ENCODE data around the gene ZNF699. TPM values are rescaled to one million over a fixed set of nuclear protein-coding genes. Genes with fewer than 3 reads are reported as not detected.
"Not testable (repeated sequence)": the region's sequence is repeated elsewhere in the genome, so short reads cannot be mapped to it uniquely, and the experiment has no call there.

Gene ZNF699
- total RNA-seq: 12.8 TPM

DNA sequence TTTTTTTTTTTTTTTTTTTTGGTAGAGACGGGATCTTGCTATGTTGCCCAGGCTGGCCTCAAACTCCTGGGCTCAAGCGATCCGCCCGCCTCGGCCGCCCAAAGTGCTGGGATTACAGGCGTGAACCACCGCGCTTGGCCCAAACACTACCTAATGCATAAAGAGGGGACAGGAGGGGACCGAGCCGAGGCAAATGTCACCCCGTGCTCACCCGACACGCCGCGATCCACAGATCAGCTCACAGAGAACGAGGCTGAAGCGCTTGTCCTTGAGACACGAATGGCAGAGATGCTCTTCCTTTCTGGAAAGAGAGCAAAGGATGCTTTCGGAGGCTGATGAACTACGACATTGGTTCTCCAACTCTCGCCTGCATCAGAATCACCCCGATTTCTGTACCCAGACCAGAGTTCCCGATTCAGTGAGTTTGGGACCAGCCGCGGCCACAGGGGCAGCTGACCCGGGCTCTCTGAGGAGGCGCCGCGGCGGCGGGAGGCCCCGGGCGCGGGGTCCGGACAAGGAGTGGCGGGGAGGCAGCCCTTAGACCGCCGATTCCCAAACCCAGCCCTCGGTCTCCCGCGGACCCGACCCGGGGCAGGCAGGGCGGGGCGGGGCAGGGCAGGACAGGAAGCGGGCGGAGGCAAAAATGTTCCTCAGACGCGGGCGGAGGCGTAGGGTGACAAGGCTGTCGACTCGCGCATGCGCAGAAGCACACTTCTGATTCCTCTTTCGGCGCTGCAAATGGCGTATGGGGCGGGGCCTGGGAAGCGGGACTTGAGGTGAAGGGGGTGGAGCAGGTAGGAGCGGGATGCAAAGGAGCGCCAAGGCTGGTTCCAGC, at the start of gene ZNF699:
Gene ZNF699, minus strand, starts transcription at position 700 of the 835 bp plus-strand sequence. CDS start 4,719 bp downstream, outside the sequence.
- peak; percentile 97 for DNase-seq

DNA sequence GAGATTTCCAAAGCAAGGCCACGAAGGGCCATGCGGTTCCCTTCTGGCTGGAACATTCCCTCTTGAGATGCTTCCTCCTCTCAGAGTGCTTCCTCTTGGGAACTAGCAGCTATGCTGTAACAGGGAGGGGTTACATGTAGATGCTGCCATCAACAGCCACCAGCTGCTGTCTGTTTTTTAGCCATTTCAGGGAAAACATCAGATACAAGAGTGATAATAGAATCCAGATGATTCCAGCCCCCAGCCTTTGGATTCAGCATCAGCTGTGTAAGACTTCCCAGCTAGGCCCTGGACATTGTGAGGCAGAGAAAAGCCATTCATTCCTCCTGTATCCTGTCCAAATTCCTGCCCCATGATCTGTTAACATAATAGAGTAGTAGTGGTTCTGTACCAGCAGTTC, 45.0 kb upstream of the ZNF699 start:
- no peak for DNase-seq

DNA sequence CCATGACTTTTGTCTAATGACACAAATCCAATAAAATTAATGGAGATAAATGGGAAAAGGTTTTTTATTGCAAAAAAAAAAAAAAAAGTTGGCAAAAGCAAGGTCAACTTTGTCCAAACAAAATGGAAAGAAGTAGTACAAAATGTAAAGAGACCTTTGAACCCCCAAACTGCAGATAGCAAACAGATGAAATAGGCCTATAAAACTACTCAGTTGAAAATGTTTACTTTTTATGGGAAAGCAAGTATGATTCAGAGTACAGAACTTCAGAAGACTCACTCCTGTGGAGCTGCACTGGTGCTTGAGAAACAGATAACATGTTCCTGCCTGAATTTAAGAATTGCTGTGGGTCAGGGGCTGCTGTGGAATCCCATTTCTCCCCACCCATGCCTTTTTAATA, 43.4 kb upstream of the ZNF699 start:
- DNase-seq: no peak

DNA sequence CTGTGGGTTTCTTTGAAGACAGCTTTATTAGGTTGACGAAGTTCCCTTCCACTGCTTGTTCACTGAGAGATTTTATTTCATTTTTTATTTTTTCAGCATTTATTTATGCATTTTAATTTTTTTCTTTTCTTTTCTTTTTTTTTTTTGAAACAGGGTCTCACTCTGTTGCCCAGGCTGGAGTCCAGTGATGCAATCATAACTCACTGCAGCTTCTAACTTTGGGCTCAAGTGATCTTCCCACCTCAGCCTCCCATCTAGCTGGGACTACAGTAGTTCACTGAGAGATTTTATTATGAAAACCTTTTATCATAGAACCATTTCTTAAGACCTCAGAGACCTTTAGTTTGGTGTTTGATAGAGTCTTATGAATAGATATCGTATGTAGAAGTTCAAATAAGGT, 42.9 kb upstream of the ZNF699 start:
- no peak for DNase-seq

DNA sequence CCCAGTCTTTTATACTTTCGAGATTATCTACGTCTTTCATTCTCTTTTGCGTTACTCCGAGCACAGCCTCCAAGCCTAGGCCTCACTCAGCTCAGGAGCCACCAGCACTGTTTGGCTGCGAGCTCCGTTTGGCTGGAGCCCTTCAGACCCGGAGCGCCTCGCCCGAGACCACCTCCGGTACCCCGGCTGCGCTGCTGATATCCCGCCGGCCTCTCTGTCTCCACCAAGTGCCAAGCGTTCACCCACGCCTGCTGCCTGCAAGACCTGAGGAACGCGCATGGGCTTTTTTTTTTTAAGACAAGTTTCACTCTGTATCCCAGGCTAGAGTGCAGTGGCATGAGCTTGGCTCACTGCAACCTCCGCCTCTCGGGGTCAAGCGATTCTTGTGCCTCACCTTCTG, 39.0 kb upstream of the ZNF699 start:
- no peak for DNase-seq

DNA sequence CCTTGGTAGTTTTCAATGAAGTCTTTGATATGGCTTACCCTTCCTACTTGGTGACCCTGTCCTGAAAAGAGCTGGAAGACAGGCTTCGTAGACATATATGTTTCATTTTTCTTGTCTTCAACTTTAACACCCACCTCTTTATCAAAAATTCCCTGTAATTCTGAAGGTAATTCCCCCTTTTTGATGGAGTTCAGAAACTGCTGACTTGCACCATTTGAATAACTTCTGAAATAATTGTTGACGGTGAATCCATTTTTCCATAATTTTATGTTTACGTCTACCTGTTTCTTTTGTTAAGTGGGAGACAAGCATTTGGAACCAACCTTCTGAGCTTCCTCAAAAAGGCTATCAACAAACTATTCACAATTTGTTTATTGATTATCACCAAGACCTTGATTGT, 38.6 kb upstream of the ZNF699 start:
- no peak for DNase-seq

DNA sequence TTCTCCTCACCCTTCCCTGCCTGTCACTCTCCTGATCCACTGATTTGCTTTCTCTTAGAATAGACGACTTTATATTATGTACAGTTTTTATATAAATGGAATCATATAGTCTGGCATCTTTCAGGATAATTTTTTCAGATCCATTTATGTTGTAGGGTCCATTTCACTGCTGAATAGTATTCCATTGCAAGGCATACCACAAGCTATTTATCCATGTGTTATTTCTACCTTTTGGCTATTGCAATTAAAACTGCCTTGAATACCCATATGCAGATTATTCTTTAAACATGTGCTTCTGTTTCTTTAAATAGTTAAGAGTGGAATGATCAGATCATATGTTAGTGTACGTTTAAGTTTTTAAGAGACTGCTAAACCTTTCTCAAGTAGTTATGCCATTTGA, 35.4 kb upstream of the ZNF699 start:
- DNase-seq: no peak

DNA sequence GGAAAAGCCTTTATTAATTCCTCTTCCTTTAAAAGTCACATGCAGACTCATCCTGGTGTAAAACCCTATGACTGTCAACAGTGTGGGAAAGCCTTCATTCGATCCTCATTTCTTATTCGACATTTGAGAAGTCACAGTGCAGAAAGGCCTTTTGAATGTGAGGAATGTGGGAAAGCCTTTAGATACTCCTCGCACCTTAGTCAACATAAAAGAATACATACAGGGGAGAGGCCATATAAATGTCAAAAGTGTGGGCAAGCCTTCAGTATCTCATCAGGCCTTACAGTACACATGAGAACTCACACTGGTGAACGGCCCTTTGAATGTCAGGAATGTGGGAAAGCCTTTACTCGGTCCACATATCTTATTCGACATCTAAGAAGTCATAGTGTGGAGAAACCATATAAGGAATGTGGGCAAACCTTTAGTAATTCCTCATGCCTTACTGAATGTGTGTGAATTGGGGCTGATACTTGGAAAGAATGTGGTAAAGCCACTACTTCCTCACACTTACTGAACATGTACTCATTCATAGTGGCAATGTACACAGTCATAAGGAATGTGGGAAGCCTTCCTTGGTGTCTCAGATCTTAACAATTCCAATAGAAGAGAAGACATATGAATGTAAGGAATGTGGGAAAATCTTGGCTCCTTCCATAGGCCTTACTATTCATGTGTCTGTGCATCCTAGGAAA, 33.1 kb upstream of the ZNF699 start:
- no peak for DNase-seq

DNA sequence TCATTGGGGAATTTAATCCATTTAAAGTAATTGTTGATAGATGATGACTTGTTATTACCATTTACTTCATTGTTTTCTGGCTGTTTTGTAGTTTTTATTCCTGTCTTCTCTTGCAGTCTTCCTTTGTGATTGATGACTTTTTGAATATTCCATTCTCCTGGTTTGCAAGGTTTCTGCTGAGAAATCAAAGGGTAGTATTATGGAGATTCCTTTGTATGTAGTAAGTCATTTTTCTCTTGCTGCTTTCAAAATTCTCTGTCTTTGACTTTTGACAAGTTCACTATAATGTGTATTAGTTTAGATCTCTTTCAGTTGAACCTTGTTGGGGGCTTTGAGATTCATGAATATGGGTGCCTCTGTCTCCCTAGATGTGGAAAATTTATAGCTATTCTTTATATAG, 20.4 kb upstream of the ZNF699 start:
- no peak for DNase-seq

DNA sequence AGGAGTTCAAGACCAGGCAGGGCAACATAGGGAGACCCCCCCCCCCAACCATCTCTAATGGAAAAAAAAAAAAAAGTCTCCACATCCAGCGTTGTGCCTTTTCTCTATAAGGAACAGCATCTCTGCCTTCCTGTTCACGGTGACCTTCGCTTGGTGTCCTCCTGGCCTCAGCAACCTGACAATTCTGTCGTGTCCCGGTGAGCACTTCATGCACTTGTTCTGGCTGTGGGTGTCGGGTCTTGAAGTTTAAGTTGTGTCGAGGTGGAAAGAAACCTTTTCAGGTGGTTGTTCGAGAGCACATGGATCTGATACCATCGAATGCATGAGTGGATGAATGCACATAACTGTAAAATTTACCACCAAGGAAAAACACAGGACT, 14.9 kb upstream of the ZNF699 start:
- no peak for DNase-seq

DNA sequence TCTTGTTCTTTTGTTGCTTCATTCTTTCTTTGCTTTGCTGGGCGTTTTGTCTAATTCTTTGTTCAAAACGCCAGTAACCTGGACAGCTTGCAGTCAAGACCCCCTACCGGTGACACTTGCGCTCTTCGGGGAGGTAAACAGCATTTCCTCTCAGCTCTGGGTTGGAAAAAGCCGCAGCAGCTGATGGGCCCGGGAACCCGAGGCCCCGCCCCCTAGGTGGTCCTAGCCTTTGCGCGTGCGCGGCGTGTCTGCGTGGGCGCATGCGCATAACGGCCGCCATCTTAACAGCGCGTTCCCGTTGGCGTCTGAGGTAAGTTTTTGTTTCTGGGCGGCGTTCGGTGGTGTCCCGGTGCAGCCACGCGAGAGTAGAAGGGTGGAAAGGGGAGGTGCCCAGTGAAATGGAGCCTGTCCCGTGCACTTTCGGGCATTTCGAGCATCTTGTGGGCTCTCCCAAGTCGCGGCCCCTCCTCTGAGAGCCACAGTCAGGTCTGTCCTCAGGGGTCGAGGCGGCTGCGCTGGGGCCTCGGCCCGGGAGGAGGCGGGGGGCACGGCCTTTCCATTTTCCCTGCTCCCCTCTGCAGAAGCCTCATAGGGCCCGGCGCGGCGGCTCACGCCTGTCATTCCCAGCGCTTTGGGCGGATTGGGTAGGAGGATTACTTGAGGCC, 14.4 kb upstream of the ZNF699 start, which contains the start of gene ZNF559:
Gene ZNF559, plus strand, starts transcription at position 261 of the 665 bp plus-strand sequence. CDS start 14,371 bp downstream, outside the sequence.
- DNase-seq: peak; percentile 96

DNA sequence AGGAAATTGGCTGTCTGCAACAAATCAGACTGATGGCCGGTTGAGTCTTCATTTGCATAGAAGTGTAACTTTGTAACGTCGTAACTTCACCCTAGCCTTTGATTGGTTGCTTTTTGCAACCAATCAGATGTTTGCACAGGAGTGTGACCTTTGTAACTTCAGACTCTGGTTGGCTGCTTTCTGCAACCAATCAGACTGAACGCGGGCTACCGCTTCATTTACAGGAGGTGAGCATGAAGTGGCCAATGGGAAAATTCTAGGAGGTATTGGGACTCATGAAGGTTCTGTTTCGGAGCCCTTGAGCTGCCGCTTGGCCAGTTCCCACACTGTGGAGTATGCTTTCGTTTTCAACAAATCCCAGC, 13.9 kb upstream of the ZNF699 start:
- DNase-seq: peak; percentile 79

DNA sequence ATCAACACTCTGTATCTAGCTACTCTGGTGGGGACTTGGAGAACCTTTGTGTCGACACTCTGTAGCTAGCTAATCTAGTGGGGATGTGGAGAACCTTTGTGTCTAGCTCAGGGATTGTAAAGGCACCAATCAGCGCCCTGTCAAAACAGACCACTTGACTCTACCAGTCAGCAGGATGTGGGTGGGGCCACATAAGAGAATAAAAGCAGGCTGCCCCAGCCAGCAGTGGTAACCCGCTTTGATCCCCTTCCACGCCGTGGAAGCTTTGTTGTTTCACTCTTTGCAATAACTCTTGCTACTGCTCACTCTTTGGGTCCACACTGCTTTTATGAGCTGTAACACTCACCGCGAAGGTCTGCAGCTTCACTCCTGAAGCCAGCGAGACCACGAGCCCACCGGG, 12.6 kb upstream of the ZNF699 start:
- DNase-seq: not testable (repeated sequence)

DNA sequence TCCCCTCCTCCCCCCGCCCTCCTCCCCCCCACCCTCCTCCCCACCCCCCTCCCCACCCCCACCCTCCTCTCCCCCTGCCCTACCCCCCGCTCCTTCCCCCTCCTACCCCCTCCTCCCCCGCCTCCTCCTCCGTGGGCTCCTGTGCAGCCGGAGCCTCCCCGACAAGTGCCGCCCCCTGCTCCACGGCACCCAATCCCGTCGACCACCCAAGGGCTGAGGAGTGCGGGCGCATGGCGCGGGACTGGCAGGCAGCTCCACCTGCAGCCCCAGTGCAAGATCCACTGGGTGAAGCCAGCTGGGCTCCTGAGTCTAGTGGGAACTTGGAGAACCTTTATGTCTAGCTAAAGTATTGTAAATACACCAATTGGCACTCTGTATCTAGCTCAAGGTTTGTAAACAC, 12.1 kb upstream of the ZNF699 start:
- DNase-seq: not testable (repeated sequence)

DNA sequence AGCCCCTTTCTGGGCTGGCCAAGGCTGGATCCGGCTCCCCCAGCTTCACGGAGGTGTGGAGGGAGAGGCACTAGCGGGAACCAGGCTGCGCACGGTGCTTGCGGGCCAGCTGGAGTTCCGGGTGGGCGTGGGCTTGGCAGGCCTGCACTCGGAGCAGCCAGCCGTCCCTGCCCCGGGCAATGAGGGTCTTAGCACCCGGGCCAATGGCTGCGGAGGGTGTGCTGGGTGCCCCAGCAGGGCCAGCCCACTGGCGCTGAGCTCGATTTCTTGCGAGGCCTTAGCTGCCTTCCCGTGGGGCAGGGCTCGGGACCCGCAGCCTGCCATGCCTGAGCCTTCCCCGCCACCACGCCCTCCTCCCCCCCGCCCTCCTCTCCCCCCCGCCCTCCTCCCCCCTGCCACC, 11.7 kb upstream of the ZNF699 start:
- no peak for DNase-seq

DNA sequence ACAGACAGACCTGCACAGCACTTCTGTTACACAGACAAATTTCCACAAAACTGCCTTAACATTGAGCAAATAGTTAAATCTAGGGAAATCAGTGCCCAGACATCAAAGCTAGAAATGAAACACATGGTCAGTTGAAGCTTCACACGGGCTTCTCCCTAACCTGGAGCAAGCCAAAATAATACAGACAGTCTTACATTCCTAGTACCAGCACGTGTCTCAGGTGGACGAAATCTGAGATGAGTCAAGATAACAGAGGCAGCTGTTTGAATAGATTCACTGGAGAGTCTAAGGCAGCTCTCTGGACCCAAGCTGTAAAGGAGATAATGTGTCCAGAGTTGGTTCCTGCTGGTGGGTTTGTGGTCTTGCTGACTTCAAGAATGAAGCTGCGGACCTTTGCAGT, 4.1 kb upstream of the ZNF699 start:
- DNase-seq: no peak

DNA sequence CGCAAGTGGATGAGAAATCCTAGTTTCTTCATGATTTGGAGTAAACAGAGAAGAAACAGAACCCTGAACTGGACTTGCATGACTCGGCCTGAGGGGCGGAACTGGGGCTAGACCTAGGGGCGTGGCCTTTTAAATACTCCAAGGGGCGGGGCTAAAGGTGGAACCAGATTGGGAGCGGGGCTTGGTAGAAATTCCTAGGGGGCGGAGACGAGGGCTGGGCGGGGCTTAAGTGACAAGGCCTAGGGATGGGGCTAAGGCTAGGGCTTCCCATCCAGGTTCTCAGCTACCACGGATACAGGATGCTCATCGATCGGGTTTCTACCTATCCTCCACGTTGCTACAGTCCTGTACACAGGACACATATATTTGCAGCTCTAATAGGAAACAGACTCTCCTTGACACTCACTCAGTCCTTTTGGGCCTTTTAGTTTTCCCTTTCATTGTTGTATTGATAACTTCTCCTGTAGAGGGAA, 372 bp upstream of the ZNF699 start:
- peak; percentile 92 for DNase-seq

DNA sequence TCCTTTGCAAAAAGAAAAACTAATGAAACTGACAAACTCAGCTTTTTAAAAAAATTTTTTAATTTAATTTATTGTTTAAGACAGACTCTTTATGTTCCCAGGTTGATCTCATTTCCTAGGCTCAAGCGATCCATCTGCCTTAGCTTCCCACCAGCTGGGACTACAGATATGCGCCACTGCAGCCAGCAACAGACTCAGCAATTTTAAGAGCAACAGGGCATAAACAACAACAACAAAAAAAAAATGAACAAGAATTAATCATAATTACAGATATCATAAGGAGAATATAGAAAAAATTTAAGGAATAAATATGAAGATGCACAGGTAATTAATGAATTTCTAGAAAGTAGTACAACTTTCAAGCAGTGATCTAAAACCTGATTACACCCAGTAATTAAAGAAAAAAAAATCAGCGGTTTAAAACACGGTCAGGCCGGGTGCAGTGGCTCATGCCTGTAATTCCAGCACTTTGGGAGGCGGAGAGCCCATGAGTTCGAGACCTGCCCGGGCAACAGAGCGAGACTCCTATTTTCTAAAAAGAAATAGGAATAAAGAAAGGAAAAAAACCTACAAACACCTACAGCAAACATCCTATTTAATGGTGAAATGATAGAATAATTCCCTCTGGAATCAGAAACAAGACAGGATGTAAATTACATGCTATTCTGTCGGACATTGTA, 1.4 kb downstream of the ZNF699 start:
- no peak for DNase-seq

DNA sequence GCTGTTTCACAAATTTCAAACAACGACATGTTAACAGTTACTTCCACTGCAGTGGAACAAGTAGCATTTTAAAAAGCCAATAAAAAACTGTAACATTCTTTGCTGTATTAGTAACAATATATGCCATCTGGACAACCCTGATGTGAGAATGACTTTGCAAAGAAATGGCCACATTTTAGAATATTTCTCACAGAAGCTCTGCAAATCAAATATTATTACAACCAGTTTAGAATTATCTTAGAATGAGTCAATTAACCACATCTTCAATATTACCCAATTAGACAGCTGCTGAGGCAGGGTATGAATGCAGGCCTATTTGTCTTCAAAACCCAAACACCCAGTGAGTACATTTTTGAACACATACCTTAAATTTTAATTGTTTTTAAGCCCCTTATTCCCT, 3.2 kb downstream of the ZNF699 start:
- no peak for DNase-seq

DNA sequence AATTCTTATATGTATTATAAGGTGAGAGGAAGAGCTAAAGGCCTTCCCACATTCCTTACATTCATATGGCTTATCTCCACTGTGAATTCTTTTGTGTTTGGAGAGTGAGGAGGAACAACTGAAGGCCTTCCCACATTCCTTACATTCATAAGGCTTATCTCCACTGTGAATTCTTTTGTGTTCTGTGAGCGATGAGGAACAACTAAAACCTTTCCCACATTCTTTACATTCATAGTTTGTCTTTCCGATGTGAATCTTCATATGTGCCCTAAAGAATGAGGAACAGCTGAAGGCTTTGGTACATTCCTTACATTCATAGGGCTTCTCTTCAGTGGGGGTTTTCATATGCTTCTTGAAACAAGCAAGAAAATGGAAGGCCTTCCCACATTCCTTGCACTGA, 13.3 kb downstream of the ZNF699 start:
- DNase-seq: no peak

DNA sequence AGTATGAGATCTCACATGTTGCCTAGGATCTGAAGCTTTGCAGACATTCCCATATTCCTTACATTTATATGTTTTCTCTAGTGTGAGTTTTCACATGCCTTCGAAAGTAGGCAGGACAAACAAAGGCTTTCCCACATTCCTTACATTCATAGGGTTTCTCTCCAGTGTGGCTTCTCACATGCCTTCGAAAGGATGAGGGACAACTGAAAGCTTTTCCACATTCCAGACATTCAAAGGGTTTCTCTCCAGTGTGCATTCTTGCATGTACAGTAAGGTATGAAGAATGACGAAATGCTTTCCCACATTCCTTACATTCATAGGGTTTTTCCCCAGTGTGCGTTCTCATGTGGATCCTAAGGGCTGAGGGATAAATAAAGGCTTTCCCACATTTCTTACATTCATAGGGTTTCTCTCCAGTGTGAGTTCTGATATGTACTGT, 14.2 kb downstream of the ZNF699 start:
- no peak for DNase-seq

DNA sequence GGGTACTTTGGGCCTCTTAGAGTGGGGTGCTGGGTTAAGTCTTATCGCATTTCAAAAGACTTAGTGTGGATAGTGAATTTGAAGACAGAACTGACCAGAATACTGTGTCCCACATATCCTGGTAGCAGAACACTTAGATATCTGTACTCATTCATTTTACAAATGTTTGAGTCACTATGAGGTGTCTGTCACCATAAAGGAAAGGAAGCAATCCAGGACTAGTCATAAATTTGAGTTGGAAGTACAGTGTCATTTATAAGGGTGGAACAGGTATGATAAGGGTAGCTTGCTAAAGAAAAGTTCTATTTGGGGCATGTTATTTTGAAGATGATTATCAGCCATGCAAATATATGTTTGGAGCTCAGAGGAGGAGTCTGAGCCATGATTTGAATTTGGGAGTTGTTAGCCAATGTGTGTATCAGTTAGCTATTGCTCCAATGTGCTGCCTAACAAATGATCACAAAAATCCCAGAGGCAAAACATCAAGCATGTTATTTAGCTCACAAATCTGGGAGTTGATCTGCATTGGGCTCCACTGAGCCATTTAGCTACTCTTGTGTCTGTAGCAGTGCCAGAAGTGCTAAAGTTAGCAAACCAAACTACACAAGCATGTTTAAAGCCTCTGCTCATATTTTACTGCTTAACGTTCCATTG, 20.3 kb downstream of the ZNF699 start:
- no peak for DNase-seq

Data from skin of body (tissue), 2 donors.